LNCAP (cell line): ENCODE results near the gene FSD1.

ENCODE experiments used
- TF ChIP-seq, protein P1 (sequence below): fragments of 450-650 bp; IDR thresholded peaks from 2 replicates; pipeline ENCODE4 v1.5.1; 2017; ENCODE audit warnings: mild to moderate bottlenecking

FSD1 gene

DNA sequence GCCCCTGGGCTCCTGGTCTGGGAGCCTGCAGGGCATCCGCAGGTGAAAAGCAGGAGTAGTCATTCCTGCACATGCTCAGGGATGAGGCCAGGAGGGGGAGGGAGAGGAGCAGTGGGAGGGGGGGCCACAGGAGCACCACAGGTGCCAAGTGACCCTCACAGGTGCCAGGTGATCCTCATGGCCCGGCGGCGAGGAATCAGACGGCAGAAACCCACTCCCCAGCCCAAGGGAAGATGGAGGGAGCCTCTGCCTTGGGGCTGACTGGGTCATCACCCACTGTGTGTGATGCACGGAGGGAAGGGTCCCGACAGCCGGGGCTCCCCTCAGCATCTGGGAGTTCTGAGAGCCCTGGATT lies 68.6 kb downstream of the FSD1 start:
- TF ChIP-seq, protein P1, sequence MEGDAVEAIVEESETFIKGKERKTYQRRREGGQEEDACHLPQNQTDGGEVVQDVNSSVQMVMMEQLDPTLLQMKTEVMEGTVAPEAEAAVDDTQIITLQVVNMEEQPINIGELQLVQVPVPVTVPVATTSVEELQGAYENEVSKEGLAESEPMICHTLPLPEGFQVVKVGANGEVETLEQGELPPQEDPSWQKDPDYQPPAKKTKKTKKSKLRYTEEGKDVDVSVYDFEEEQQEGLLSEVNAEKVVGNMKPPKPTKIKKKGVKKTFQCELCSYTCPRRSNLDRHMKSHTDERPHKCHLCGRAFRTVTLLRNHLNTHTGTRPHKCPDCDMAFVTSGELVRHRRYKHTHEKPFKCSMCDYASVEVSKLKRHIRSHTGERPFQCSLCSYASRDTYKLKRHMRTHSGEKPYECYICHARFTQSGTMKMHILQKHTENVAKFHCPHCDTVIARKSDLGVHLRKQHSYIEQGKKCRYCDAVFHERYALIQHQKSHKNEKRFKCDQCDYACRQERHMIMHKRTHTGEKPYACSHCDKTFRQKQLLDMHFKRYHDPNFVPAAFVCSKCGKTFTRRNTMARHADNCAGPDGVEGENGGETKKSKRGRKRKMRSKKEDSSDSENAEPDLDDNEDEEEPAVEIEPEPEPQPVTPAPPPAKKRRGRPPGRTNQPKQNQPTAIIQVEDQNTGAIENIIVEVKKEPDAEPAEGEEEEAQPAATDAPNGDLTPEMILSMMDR, result no peak
